Neural cell (in vitro differentiated cells): ENCODE data around the gene SCNN1A. TPM values are rescaled to one million over a fixed set of nuclear protein-coding genes. Genes with fewer than 3 reads are reported as not detected.

Experiments
- H2AFZ ChIP-seq: fragments of 200-600, 300-800 bp; sonication (generic), shearing (Covaris generic); 2 replicates; pipeline ENCODE4 v1.6.0; 2014; ENCODE audit warnings: low read depth, mild to moderate bottlenecking, antibody characterized with exemption, low read length, moderate library complexity
- H3F3A ChIP-seq: fragments of 200-600 bp; shearing (Covaris generic); 2 replicates; pipeline ENCODE4 v1.6.1; 2016; ENCODE audit warnings: mild to moderate bottlenecking, moderate library complexity, mixed read lengths, antibody characterized with exemption, low read length; ENCODE audit not compliant: insufficient read depth, poor library complexity, severe bottlenecking
- H3K27ac ChIP-seq: fragments of 200-600, 300-800 bp; sonication (generic), shearing (Covaris generic); 2 replicates; pipeline ENCODE4 v1.5.1; 2014; ENCODE audit warnings: mild to moderate bottlenecking, low read length, moderate library complexity
- H3K27me3 ChIP-seq: fragments of 300-800, 200-600 bp; sonication (generic), shearing (Covaris generic); 2 replicates; pipeline ENCODE4 v1.6.0; 2014; ENCODE audit warnings: mild to moderate bottlenecking, low read depth, low read length, moderate library complexity; ENCODE audit not compliant: insufficient read depth
- H3K36me3 ChIP-seq: fragments of 300-800, 200-600 bp; sonication (generic), shearing (Covaris generic); 2 replicates; pipeline ENCODE4 v1.5.1; 2014; ENCODE audit warnings: mild to moderate bottlenecking, antibody characterized with exemption, low read length, moderate library complexity; ENCODE audit not compliant: insufficient read depth
- H3K4me2 ChIP-seq: fragments of 300-800, 200-600 bp; sonication (generic), shearing (Covaris generic); 2 replicates; pipeline ENCODE4 v1.6.0; 2014; ENCODE audit warnings: mild to moderate bottlenecking, low read length
- H3K4me3 ChIP-seq: fragments of 300-800, 200-600 bp; sonication (generic), shearing (Covaris generic); 2 replicates; pipeline ENCODE4 v1.5.1; 2014; ENCODE audit warnings: mild to moderate bottlenecking, low read length, moderate library complexity
- H3K79me2 ChIP-seq: fragments of 200-600 bp; shearing (Covaris generic); replicated peaks from 2 replicates; pipeline ENCODE4 v1.6.0; 2014; ENCODE audit warnings: mild to moderate bottlenecking, low read length, moderate library complexity; ENCODE audit not compliant: insufficient read depth
- H3K9ac ChIP-seq: fragments of 300-800, 200-600 bp; sonication (generic), shearing (Covaris generic); 2 replicates; pipeline ENCODE4 v1.6.1; 2016; ENCODE audit warnings: mild to moderate bottlenecking, low read length, mixed read lengths
- H3K9me2 ChIP-seq: fragments of 200-600 bp; shearing (Covaris generic); 2 replicates; pipeline ENCODE4 v1.6.1; 2016; ENCODE audit warnings: mild to moderate bottlenecking, low read length, mixed read lengths; ENCODE audit not compliant: insufficient read depth
- H3K9me3 ChIP-seq: fragments of 200-600, 300-800 bp; sonication (generic), shearing (Covaris generic); 2 replicates; pipeline ENCODE4 v1.6.1; 2016; ENCODE audit warnings: mild to moderate bottlenecking, mixed run types, low read length, moderate library complexity, mixed read lengths
- H4K20me1 ChIP-seq: fragments of 200-600 bp; shearing (Covaris generic); 2 replicates; pipeline ENCODE4 v1.6.1; 2016; ENCODE audit warnings: mild to moderate bottlenecking, mixed run types; ENCODE audit not compliant: insufficient read depth
- CTCF ChIP-seq: fragments of 450-650 bp; IDR thresholded peaks from 2 replicates; pipeline ENCODE4 v1.5.1; 2014; ENCODE audit warnings: antibody characterized with exemption, mild to moderate bottlenecking, moderate library complexity; ENCODE audit not compliant: poor library complexity, severe bottlenecking
- EP300 ChIP-seq: fragments of 450-650 bp; conservative IDR thresholded peaks from 2 replicates; pipeline ENCODE4 v1.6.1; 2014; ENCODE audit warnings: antibody characterized with exemption, mild to moderate bottlenecking, moderate library complexity; ENCODE audit not compliant: poor library complexity, severe bottlenecking
- EZH2 ChIP-seq: fragments of 200-600, 300-800 bp; shearing (Covaris generic), sonication (generic); IDR thresholded peaks from 2 replicates; pipeline ENCODE4 v1.6.1; 2014; ENCODE audit warnings: antibody characterized with exemption, low read length, borderline replicate concordance, mild to moderate bottlenecking; ENCODE audit not compliant: insufficient read depth, poor library complexity, severe bottlenecking
- MXI1 ChIP-seq: fragments of 450-650 bp; conservative IDR thresholded peaks from 2 replicates; pipeline ENCODE4 v1.6.1; 2014; ENCODE audit warnings: antibody characterized with exemption, mild to moderate bottlenecking; ENCODE audit not compliant: poor library complexity, severe bottlenecking
- POLR2AphosphoS5 ChIP-seq: IDR thresholded peaks from 2 replicates; pipeline ENCODE4 v1.6.1; 2012
- RAD21 ChIP-seq: fragments of 450-650 bp; conservative IDR thresholded peaks from 2 replicates; pipeline ENCODE4 v1.6.1; 2014; ENCODE audit warnings: antibody characterized with exemption, mild to moderate bottlenecking, moderate library complexity
- SMC3 ChIP-seq: fragments of 450-650 bp; conservative IDR thresholded peaks from 2 replicates; pipeline ENCODE4 v1.6.1; 2014; ENCODE audit warnings: antibody characterized with exemption, mild to moderate bottlenecking, moderate library complexity; ENCODE audit not compliant: poor library complexity
- TAF1 ChIP-seq: IDR thresholded peaks from 2 replicates; pipeline ENCODE4 v1.6.1; 2012; ENCODE audit warnings: low read depth
- polyA plus RNA-seq: library from polyadenylated mRNA; depleted of rRNA; stranded (reverse); fragments of >200 nt; gene quantifications from 2 replicates; pipeline ENCODE4 v1.2.3, GENCODE V29; 2014
- TF ChIP-seq, protein P1 (sequence below): IDR thresholded peaks from 2 replicates; pipeline ENCODE4 v1.6.1; 2012; ENCODE audit warnings: borderline replicate concordance

Gene SCNN1A
- polyA plus RNA-seq, 1 donor from 2014 or later: not detected

DNA sequence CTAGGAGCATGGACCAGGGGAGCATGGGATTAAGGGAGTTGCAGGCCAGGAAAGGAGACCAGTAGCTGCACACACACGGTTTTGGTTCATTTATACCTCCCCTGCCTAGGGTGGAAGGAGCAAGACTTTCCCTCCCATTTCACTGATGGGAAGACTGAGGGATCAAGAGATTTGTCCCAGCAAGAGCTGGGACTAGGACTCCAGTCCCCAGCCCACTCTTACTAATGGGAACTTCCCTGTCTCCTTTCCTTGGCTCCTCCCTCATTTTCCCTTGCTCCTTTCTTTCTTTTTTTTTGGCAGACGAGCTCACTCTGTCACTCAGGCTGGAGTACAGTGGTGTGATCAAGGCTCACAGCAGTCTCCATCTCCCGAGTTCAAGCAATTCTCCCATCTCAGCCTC is 13.0 kb downstream of the SCNN1A start:
- Histone ChIP-seq H3K4me3 (no peak overlapping the region), H3K9me2 (no peaks in the 10 kb centered on the region), H4K20me1 (no peaks in the 10 kb centered on the region), H3F3A (no peaks in the 10 kb centered on the region), H3K4me2 (no peak overlapping the region), H3K9ac (no peak overlapping the region), H3K79me2 (no peaks in the 10 kb centered on the region), H3K27me3 (no peaks in the 10 kb centered on the region), H3K36me3 (no peaks in the 10 kb centered on the region), H3K9me3 (no peaks in the 10 kb centered on the region), H3K27ac (no peak overlapping the region), H2AFZ (no peak overlapping the region)
- TF ChIP-seq, protein P1, sequence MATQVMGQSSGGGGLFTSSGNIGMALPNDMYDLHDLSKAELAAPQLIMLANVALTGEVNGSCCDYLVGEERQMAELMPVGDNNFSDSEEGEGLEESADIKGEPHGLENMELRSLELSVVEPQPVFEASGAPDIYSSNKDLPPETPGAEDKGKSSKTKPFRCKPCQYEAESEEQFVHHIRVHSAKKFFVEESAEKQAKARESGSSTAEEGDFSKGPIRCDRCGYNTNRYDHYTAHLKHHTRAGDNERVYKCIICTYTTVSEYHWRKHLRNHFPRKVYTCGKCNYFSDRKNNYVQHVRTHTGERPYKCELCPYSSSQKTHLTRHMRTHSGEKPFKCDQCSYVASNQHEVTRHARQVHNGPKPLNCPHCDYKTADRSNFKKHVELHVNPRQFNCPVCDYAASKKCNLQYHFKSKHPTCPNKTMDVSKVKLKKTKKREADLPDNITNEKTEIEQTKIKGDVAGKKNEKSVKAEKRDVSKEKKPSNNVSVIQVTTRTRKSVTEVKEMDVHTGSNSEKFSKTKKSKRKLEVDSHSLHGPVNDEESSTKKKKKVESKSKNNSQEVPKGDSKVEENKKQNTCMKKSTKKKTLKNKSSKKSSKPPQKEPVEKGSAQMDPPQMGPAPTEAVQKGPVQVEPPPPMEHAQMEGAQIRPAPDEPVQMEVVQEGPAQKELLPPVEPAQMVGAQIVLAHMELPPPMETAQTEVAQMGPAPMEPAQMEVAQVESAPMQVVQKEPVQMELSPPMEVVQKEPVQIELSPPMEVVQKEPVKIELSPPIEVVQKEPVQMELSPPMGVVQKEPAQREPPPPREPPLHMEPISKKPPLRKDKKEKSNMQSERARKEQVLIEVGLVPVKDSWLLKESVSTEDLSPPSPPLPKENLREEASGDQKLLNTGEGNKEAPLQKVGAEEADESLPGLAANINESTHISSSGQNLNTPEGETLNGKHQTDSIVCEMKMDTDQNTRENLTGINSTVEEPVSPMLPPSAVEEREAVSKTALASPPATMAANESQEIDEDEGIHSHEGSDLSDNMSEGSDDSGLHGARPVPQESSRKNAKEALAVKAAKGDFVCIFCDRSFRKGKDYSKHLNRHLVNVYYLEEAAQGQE: no peak
- TF ChIP-seq RAD21 (no peak), SMC3 (no peak), POLR2AphosphoS5 (no peak)

GRCh38 chr12:6361834-6362233 is 13.5 kb downstream of the SCNN1A start:
- Histone ChIP-seq H3K79me2 (no peaks in the 10 kb centered on the region), H3K27ac (no peak overlapping the region), H2AFZ (no peak overlapping the region), H3K4me2 (no peak overlapping the region), H3F3A (no peaks in the 10 kb centered on the region), H3K36me3 (no peaks in the 10 kb centered on the region), H3K9me3 (no peaks in the 10 kb centered on the region), H3K9me2 (no peaks in the 10 kb centered on the region), H3K4me3 (no peak overlapping the region), H3K27me3 (no peaks in the 10 kb centered on the region), H4K20me1 (no peaks in the 10 kb centered on the region), H3K9ac (no peak overlapping the region)
- no peak for TF ChIP-seq RAD21
- TF ChIP-seq SMC3: no peak
- TF ChIP-seq EP300: no peak
- TF ChIP-seq CTCF: no peak
- TF ChIP-seq, protein P1: no peak
- no peak for TF ChIP-seq MXI1
- no peak for TF ChIP-seq EZH2
- TF ChIP-seq POLR2AphosphoS5: no peak
- TF ChIP-seq TAF1: no peak
